Testis (tissue), 3 donors: Measurements from ENCODE around the gene EPHA7. TPM values are rescaled to one million over a fixed set of nuclear protein-coding genes. Genes with fewer than 3 reads are reported as not detected.

ENCODE experiments used
- DNase-seq: peaks from one replicate; pipeline ENCODE4 v3.0.0-alpha.2; 2019
- H3K27ac ChIP-seq, 2 donors: fragments of 200-600 bp; sonication (generic); one replicate each; pipeline ENCODE4 v1.5.1; 2019
- H3K27me3 ChIP-seq: fragments of 200-600 bp; sonication (generic); one replicate; pipeline ENCODE4 v1.5.1; 2019
- H3K36me3 ChIP-seq: fragments of 200-600 bp; sonication (generic); one replicate; pipeline ENCODE4 v1.5.1; 2017; ENCODE audit warnings: low read depth; ENCODE audit errors: missing control alignments
- H3K4me1 ChIP-seq: fragments of 200-600 bp; sonication (generic); one replicate; pipeline ENCODE4 v1.5.1; 2019
- H3K4me3 ChIP-seq, 2 donors: fragments of 200-600 bp; sonication (generic); one replicate each; pipeline ENCODE4 v1.5.1; 2017 to 2019
- H3K9me3 ChIP-seq: fragments of 200-600 bp; sonication (generic); one replicate; pipeline ENCODE4 v1.5.1; 2017
- CTCF ChIP-seq, 3 experiments: fragments of 450-650 bp in 2 of 3; fragments of 200-600 bp in 1 of 3; sonication (generic) in 1 of 3; IDR thresholded peaks; one replicate each; pipeline ENCODE4 v1.5.1; 2016 to 2019; ENCODE audit warnings: antibody characterized with exemption in 3 of 3, mild to moderate bottlenecking in 2 of 3, moderate library complexity in 1 of 3
- POLR2A ChIP-seq: fragments of 450-650 bp; IDR thresholded peaks from one replicate; pipeline ENCODE4 v1.6.1; 2017; ENCODE audit warnings: antibody characterized with exemption, mild to moderate bottlenecking, moderate library complexity
- WGBS, 2 donors: methylation state at CpG; one replicate each; pipeline ENCODE4 v1.1.5; 2018; 5-methylcytosine and 5-hydroxymethylcytosine counted together
- intact Hi-C: fragments of 100-400 bp; cut with DNase I; formaldehyde crosslinking; loops from one replicate; pipeline ENCODE4 v1.15.1; 2023; ENCODE audit warnings: low total_unique reads
- polyA plus RNA-seq: library from polyadenylated mRNA; stranded (reverse); fragments of 350-450 nt; fragmentation: Illumina TruSeq; extraction: RNeasy Lipid Tissue Mini Kit (QIAGEN cat#74804); gene quantifications from one replicate; pipeline ENCODE4 v1.2.3, GENCODE V29; 2014; ENCODE audit warnings: low read depth, low replicate concordance; ENCODE audit not compliant: insufficient read depth
- total RNA-seq, 2 donors: library from RNA; depleted of rRNA; stranded (reverse); fragments of >200 nt; gene quantifications; one replicate each; pipeline ENCODE4 v1.2.3, GENCODE V29; 2016

EPHA7 gene
- total and polyA plus RNA-seq, 3 donors from 2014 or later: 3.4 to 7.2 (median 4.8) TPM

- no peak overlapping the region for H3K4me3 ChIP-seq
- no peak for DNase-seq
- no peaks in the 10 kb centered on the region for H3K9me3 ChIP-seq
- 38 to 61% methylated on average over 1 of the region's 1 CpG for WGBS, 2 donors
- no peaks in the 10 kb centered on the region for H3K4me1 ChIP-seq
- no peaks in the 10 kb centered on the region for H3K27me3 ChIP-seq
- intact Hi-C loops: no loop called here
- H3K27ac ChIP-seq: no peak overlapping the region
- no peak for TF ChIP-seq POLR2A
- TF ChIP-seq CTCF (IDR thresholded peaks at IDR 0.05): no peak
- H3K36me3 ChIP-seq: no peaks in the 10 kb centered on the region
Observed at GRCh38 chr6:93398723-93399122, 20.6 kb downstream of the EPHA7 start.

- H3K27ac ChIP-seq: no peak overlapping the region
- H3K9me3 ChIP-seq: no peaks in the 10 kb centered on the region
- TF ChIP-seq CTCF (IDR thresholded peaks at IDR 0.05) (no peak), POLR2A (no peak)
- H3K27me3 ChIP-seq: no peaks in the 10 kb centered on the region
- WGBS, 2 donors: 77 to 91% methylated on average over 2 of the region's 2 CpGs
- H3K4me1 ChIP-seq: no peaks in the 10 kb centered on the region
- intact Hi-C loops: no loop called here
- no peak for DNase-seq
- no peaks in the 10 kb centered on the region for H3K36me3 ChIP-seq
- no peak overlapping the region for H3K4me3 ChIP-seq
Observed at GRCh38 chr6:93394471-93394870, 24.9 kb downstream of the EPHA7 start.

GRCh38 chr6:93393554-93394074 is 25.7 kb downstream of the EPHA7 start:
- no peak overlapping the region for H3K4me3 ChIP-seq
- no peaks in the 10 kb centered on the region for H3K27me3 ChIP-seq
- no peak for DNase-seq
- H3K27ac ChIP-seq: no peak overlapping the region
- no peaks in the 10 kb centered on the region for H3K9me3 ChIP-seq
- TF ChIP-seq CTCF (IDR thresholded peaks at IDR 0.05) (no peak), POLR2A (no peak)
- 85 to 90% methylated on average over 3 of the region's 3 CpGs for WGBS, 2 donors
- H3K36me3 ChIP-seq: no peaks in the 10 kb centered on the region
- no peaks in the 10 kb centered on the region for H3K4me1 ChIP-seq
- intact Hi-C loops: no loop called here

GRCh38 chr6:93392797-93393196 is 26.6 kb downstream of the EPHA7 start:
- no peaks in the 10 kb centered on the region for H3K27me3 ChIP-seq
- H3K9me3 ChIP-seq: no peaks in the 10 kb centered on the region
- H3K36me3 ChIP-seq: no peaks in the 10 kb centered on the region
- intact Hi-C loops: no loop called here
- no peak for TF ChIP-seq POLR2A
- no peak for TF ChIP-seq CTCF (IDR thresholded peaks at IDR 0.05)
- H3K4me3 ChIP-seq: no peak overlapping the region
- H3K4me1 ChIP-seq: no peaks in the 10 kb centered on the region
- no peak for DNase-seq
- WGBS, 2 donors: 89 to 93% methylated on average over 1 of the region's 1 CpG
- no peak overlapping the region for H3K27ac ChIP-seq

GRCh38 chr6:93391965-93392364 is 27.4 kb downstream of the EPHA7 start:
- Histone ChIP-seq H3K9me3 (no peaks in the 10 kb centered on the region), H3K27me3 (no peaks in the 10 kb centered on the region), H3K27ac (no peak overlapping the region), H3K4me3 (no peak overlapping the region), H3K4me1 (no peaks in the 10 kb centered on the region), H3K36me3 (no peaks in the 10 kb centered on the region)
- intact Hi-C loops: no loop called here
- 88 to 94% methylated on average over 5 of the region's 5 CpGs for WGBS, 2 donors
- DNase-seq: no peak
- TF ChIP-seq CTCF (IDR thresholded peaks at IDR 0.05): no peak
- no peak for TF ChIP-seq POLR2A
